GM12878 (cell line): ENCODE data around the gene STK10. TPM values are rescaled to one million over a fixed set of nuclear protein-coding genes. Genes with fewer than 3 reads are reported as not detected.

ENCODE experiments used
- KAT2A ChIP-seq: conservative IDR thresholded peaks from 2 replicates; pipeline ENCODE4 v1.6.1; 2011; ENCODE audit warnings: low read depth, low read length; ENCODE audit not compliant: control insufficient read depth
- KLF5 ChIP-seq: fragments of 450-650 bp; IDR thresholded peaks from 2 replicates; pipeline ENCODE4 v1.6.1; 2014; ENCODE audit warnings: mild to moderate bottlenecking; ENCODE audit not compliant: partially characterized antibody
- NR2F1 ChIP-seq: fragments of 450-650 bp; conservative IDR thresholded peaks from 2 replicates; pipeline ENCODE4 v1.6.1; 2017; ENCODE audit warnings: mild to moderate bottlenecking
- RELB ChIP-seq: fragments of 450-650 bp; IDR thresholded peaks from 2 replicates; pipeline ENCODE4 v1.6.1; 2017; ENCODE audit warnings: low read depth, mild to moderate bottlenecking, moderate library complexity
- SIX5 ChIP-seq: IDR thresholded peaks from 2 replicates; pipeline ENCODE4 v1.6.1; 2011; ENCODE audit warnings: mild to moderate bottlenecking, low read depth, low read length, moderate library complexity; ENCODE audit not compliant: severe bottlenecking
- TARDBP ChIP-seq: IDR thresholded peaks from 2 replicates; pipeline ENCODE4 v1.6.1; 2016; ENCODE audit warnings: borderline replicate concordance
- polyA plus RNA-seq, 11 experiments: library from polyadenylated mRNA; depleted of rRNA in 4 of 11; unstranded in 6 of 11; stranded (reverse) in 5 of 11; fragments of >200 nt; fragmentation: Nextera tagmentation in 4 of 11; fragmentation: Illumina TruSeq in 1 of 11; extraction: Ambion mirVana in 4 of 11; extraction: Trizol in 1 of 11; gene quantifications; 1 replicate in 1 of 11; 2 replicates in 10 of 11; pipeline versions ENCODE4 v1.2.1 to v1.2.3, GENCODE V29; 2011 to 2016; ENCODE audit warnings: inconsistent platforms in 2 of 11, missing spikeins in 2 of 11, low read depth in 1 of 11
- total RNA-seq, 4 experiments: library from RNA; depleted of rRNA in 3 of 4; stranded (reverse); fragments of >200 nt in 3 of 4; fragmentation: Illumina TruSeq in 1 of 4; extraction: Trizol in 1 of 4; gene quantifications; 2 replicates each; pipeline versions ENCODE4 v1.2.1 to v1.2.3, GENCODE V29; 2013 to 2021
- TF ChIP-seq, protein P1 (sequence below): IDR thresholded peaks from 2 replicates; pipeline ENCODE4 v1.6.1; 2012; ENCODE audit warnings: mild to moderate bottlenecking, low read depth, low read length

STK10 gene
- total and polyA plus RNA-seq, 10 of the 15 experiments (the other 5 are each of a cell fraction or from before 2014, with no cell fraction given), result 14.2 to 96.4 (median 50.6) TPM

DNA sequence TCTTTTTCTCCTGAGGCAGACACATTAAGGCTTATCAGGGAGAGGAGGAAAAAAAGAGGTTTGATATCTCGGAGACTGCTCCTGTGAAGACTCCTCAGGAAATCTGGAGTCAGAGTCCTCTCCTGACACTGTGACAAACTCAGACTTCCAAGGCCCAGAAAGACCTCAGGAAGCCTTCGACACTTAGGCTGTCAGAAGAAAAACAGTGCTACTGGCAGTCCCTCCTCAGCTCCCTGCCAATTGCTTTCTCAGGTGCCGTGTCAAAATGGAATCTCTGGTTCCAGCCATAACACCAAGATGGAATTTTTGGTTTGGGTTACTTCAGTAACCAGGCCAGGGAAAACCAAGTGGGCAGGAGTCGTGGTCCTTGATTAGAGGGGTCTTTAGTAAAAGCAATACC is 4.1 kb downstream of the STK10 start (continued):
- TF ChIP-seq RELB (no peak), NR2F1 (no peak), TARDBP (no peak), KLF5 (no peak), KAT2A (no peak), SIX5 (no peak)
- TF ChIP-seq, protein P1, sequence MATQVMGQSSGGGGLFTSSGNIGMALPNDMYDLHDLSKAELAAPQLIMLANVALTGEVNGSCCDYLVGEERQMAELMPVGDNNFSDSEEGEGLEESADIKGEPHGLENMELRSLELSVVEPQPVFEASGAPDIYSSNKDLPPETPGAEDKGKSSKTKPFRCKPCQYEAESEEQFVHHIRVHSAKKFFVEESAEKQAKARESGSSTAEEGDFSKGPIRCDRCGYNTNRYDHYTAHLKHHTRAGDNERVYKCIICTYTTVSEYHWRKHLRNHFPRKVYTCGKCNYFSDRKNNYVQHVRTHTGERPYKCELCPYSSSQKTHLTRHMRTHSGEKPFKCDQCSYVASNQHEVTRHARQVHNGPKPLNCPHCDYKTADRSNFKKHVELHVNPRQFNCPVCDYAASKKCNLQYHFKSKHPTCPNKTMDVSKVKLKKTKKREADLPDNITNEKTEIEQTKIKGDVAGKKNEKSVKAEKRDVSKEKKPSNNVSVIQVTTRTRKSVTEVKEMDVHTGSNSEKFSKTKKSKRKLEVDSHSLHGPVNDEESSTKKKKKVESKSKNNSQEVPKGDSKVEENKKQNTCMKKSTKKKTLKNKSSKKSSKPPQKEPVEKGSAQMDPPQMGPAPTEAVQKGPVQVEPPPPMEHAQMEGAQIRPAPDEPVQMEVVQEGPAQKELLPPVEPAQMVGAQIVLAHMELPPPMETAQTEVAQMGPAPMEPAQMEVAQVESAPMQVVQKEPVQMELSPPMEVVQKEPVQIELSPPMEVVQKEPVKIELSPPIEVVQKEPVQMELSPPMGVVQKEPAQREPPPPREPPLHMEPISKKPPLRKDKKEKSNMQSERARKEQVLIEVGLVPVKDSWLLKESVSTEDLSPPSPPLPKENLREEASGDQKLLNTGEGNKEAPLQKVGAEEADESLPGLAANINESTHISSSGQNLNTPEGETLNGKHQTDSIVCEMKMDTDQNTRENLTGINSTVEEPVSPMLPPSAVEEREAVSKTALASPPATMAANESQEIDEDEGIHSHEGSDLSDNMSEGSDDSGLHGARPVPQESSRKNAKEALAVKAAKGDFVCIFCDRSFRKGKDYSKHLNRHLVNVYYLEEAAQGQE, result no peak
